H1 (cell line): ENCODE data around the gene DUSP3. TPM values are rescaled to one million over a fixed set of nuclear protein-coding genes. Genes with fewer than 3 reads are reported as not detected.

Experiments used
- CTCF ChIA-PET: fragments of 300-600 bp; sonication (Branson Sonifier 250); formaldehyde crosslinking; loops from one replicate; lab custom pipeline; 2021; ENCODE audit not compliant: partially characterized antibody; lab: Charles Lee
- POLR2A ChIA-PET: fragments of 300-600 bp; sonication (Branson Sonifier 250); formaldehyde crosslinking; loops from one replicate; lab custom pipeline; 2021; ENCODE audit warnings: inconsistent platforms; ENCODE audit not compliant: partially characterized antibody; lab: Charles Lee
- DNase-seq, 2 experiments: peaks; one replicate each; pipeline versions ENCODE4 v3.0.0 to v3.0.0-alpha.2; 2010 to 2022; ENCODE audit warnings: low spot score in 2 of 2, low read depth in 1 of 2, mixed read lengths in 1 of 2
- FAIRE-seq: peaks from 2 replicates; lab custom pipeline; 2011; peaks lifted over from hg19 to GRCh38; lab: Jason Lieb, UNC
- H2AFZ ChIP-seq: 2 replicates; pipeline ENCODE4 v1.8.1; 2012; ENCODE audit warnings: low read length, inconsistent platforms
- H2AK5ac ChIP-seq: 2 replicates; pipeline ENCODE4 v1.6.1; 2013; ENCODE audit warnings: low read depth, low read length
- H2BK120ac ChIP-seq: replicated peaks from 2 replicates; pipeline ENCODE3; 2013; ENCODE audit warnings: low read depth, low read length, inconsistent platforms
- H2BK12ac ChIP-seq: 2 replicates; pipeline ENCODE4 v1.6.1; 2013; ENCODE audit warnings: low read depth, low read length
- H2BK15ac ChIP-seq: 2 replicates; pipeline ENCODE4 v1.6.1; 2013; ENCODE audit warnings: low read length
- H2BK20ac ChIP-seq: 2 replicates; pipeline ENCODE4 v1.6.1; 2013; ENCODE audit warnings: low read length
- H2BK5ac ChIP-seq: 2 replicates; pipeline ENCODE4 v1.6.1; 2013; ENCODE audit warnings: low read depth, low read length
- H3K14ac ChIP-seq: 2 replicates; pipeline ENCODE4 v1.6.1; 2013; ENCODE audit warnings: inconsistent platforms; ENCODE audit not compliant: insufficient read length
- H3K18ac ChIP-seq: 2 replicates; pipeline ENCODE4 v1.6.1; 2013; ENCODE audit warnings: low read length; ENCODE audit errors: extremely low read depth
- H3K23ac ChIP-seq: 2 replicates; pipeline ENCODE4 v1.6.1; 2013; ENCODE audit warnings: inconsistent platforms; ENCODE audit not compliant: insufficient read length
- H3K23me2 ChIP-seq: 2 replicates; pipeline ENCODE4 v1.6.1; 2013; ENCODE audit warnings: low read depth, low read length
- H3K27ac ChIP-seq: 2 replicates; pipeline ENCODE4 v1.6.1; 2011; ENCODE audit warnings: low read depth, low read length, inconsistent platforms
- H3K27me3 ChIP-seq, 4 experiments: replicated peaks in 1 of 4; 1 replicate in 1 of 4; 2 replicates in 3 of 4; pipeline versions ENCODE4 v1.6.1 to v1.8.1; 2011 to 2013; ENCODE audit warnings: low read length in 3 of 4, mild to moderate bottlenecking in 3 of 4, inconsistent platforms in 2 of 4, mixed read lengths in 2 of 4, moderate library complexity in 1 of 4; ENCODE audit not compliant: control insufficient read depth in 3 of 4, insufficient read depth in 3 of 4; ENCODE audit errors: extremely low read depth in 1 of 4
- H3K36me3 ChIP-seq, 4 experiments: 2 replicates each; pipeline versions ENCODE4 v1.6.1 to v1.8.1; 2011 to 2013; ENCODE audit warnings: mild to moderate bottlenecking in 4 of 4, low read length in 3 of 4, moderate library complexity in 2 of 4, control low read depth in 1 of 4, inconsistent platforms in 1 of 4; ENCODE audit not compliant: insufficient read depth in 4 of 4, control insufficient read depth in 2 of 4
- H3K4ac ChIP-seq: replicated peaks from 2 replicates; pipeline ENCODE3; 2013; ENCODE audit warnings: low read length, low read depth, mixed read lengths, inconsistent platforms; ENCODE audit not compliant: insufficient read length
- H3K4me1 ChIP-seq, 4 experiments: replicated peaks in 1 of 4; 1 replicate in 1 of 4; 2 replicates in 3 of 4; pipeline versions ENCODE4 v1.6.1 to v1.8.1; 2011 to 2013; ENCODE audit warnings: low read length in 3 of 4, inconsistent platforms in 2 of 4, mixed read lengths in 1 of 4; ENCODE audit not compliant: insufficient read depth in 4 of 4, control insufficient read depth in 3 of 4
- H3K4me2 ChIP-seq, 2 experiments: 2 replicates each; pipeline versions ENCODE4 v1.6.1 to v1.8.1; 2011 to 2013; ENCODE audit warnings: low read depth in 2 of 2, low read length in 2 of 2, control low read depth in 1 of 2, inconsistent platforms in 1 of 2, mild to moderate bottlenecking in 1 of 2; ENCODE audit not compliant: insufficient read depth in 1 of 2
- H3K4me3 ChIP-seq, 4 experiments: fragments of 200-600, 300-600 bp in 1 of 4; sonication (generic), shearing (Covaris generic), sonication (Bioruptor Twin) in 1 of 4; 2 replicates each; pipeline versions ENCODE4 v1.5.1 to v1.8.1; 2011 to 2016; ENCODE audit warnings: low read length in 4 of 4, low read depth in 3 of 4, control low read depth in 2 of 4, inconsistent platforms in 2 of 4, mild to moderate bottlenecking in 2 of 4, mixed read lengths in 1 of 4, moderate library complexity in 1 of 4; ENCODE audit not compliant: insufficient read depth in 2 of 4; ENCODE audit errors: extremely low read depth in 1 of 4
- H3K56ac ChIP-seq: replicated peaks from 2 replicates; pipeline ENCODE3; 2013; ENCODE audit warnings: low read depth, mild to moderate bottlenecking, mixed read lengths, low read length, inconsistent platforms; ENCODE audit not compliant: insufficient read length
- H3K79me1 ChIP-seq: 2 replicates; pipeline ENCODE4 v1.6.1; 2013; ENCODE audit warnings: low read depth, low read length, control low read depth
- H3K79me2 ChIP-seq, 2 experiments: 2 replicates each; pipeline versions ENCODE4 v1.6.1 to v1.8.1; 2012 to 2013; ENCODE audit warnings: low read length in 2 of 2, mild to moderate bottlenecking in 2 of 2, inconsistent platforms in 1 of 2; ENCODE audit not compliant: insufficient read depth in 2 of 2, control insufficient read depth in 1 of 2
- H3K9ac ChIP-seq, 4 experiments: replicated peaks in 1 of 4; 1 replicate in 1 of 4; 2 replicates in 3 of 4; pipeline versions ENCODE4 v1.6.1 to v1.8.1; 2011 to 2013; ENCODE audit warnings: low read depth in 3 of 4, low read length in 3 of 4, control low read depth in 2 of 4, mild to moderate bottlenecking in 2 of 4, moderate library complexity in 2 of 4, inconsistent platforms in 1 of 4; ENCODE audit errors: extremely low read depth in 1 of 4
- H3K9me3 ChIP-seq, 2 experiments: 2 replicates each; pipeline versions ENCODE4 v1.6.1 to v1.8.1; 2012 to 2013; ENCODE audit warnings: mild to moderate bottlenecking in 2 of 2, moderate library complexity in 2 of 2, control low read depth in 1 of 2, inconsistent platforms in 1 of 2, low read depth in 1 of 2, low read length in 1 of 2, mixed read lengths in 1 of 2; ENCODE audit not compliant: insufficient read depth in 2 of 2
- H4K20me1 ChIP-seq, 2 experiments: replicated peaks in 1 of 2; 2 replicates each; pipeline versions ENCODE3 to v1.8.1; 2011 to 2013; ENCODE audit warnings: inconsistent platforms in 2 of 2, low read length in 2 of 2, mild to moderate bottlenecking in 1 of 2; ENCODE audit not compliant: insufficient read depth in 2 of 2, control insufficient read depth in 1 of 2
- H4K5ac ChIP-seq: 2 replicates; pipeline ENCODE4 v1.6.1; 2013; ENCODE audit warnings: low read length, low read depth, mixed read lengths, inconsistent platforms; ENCODE audit not compliant: insufficient read length
- H4K8ac ChIP-seq: 2 replicates; pipeline ENCODE4 v1.8.0; 2013; ENCODE audit warnings: mild to moderate bottlenecking, moderate library complexity, low read length, inconsistent platforms; ENCODE audit not compliant: insufficient read depth; ENCODE audit errors: extremely low read depth
- H4K91ac ChIP-seq: replicated peaks from 2 replicates; pipeline ENCODE3; 2013; ENCODE audit warnings: low read length, mixed read lengths, inconsistent platforms; ENCODE audit not compliant: insufficient read length
- CBX8 ChIP-seq: fragments of 300-800, 300-1000 bp; sonication (generic); IDR thresholded peaks from 2 replicates; pipeline ENCODE4 v1.7.1; 2016; ENCODE audit warnings: low read depth, low read length, borderline replicate concordance
- CHD2 ChIP-seq: IDR thresholded peaks from 2 replicates; pipeline ENCODE4 v1.6.1; 2012; ENCODE audit warnings: low read length, improper control_type of control experiment
- HDAC2 ChIP-seq, 2 experiments: fragments of 300-600 bp in 1 of 2; sonication (generic) in 1 of 2; IDR thresholded peaks; 2 replicates each; pipeline ENCODE4 v1.6.1; 2011 to 2012; ENCODE audit warnings: low read depth in 2 of 2, low read length in 2 of 2, mild to moderate bottlenecking in 2 of 2, moderate library complexity in 2 of 2, borderline replicate concordance in 1 of 2, inconsistent platforms in 1 of 2
- POLR2A ChIP-seq, 2 experiments: IDR thresholded peaks; 1 replicate in 1 of 2; 2 replicates in 1 of 2; pipeline ENCODE4 v1.6.1; 2011; ENCODE audit warnings: low read depth in 2 of 2, low read length in 2 of 2, mild to moderate bottlenecking in 2 of 2; ENCODE audit errors: control extremely low read depth in 1 of 2
- RFX5 ChIP-seq: IDR thresholded peaks from 2 replicates; pipeline ENCODE4 v1.6.1; 2011; ENCODE audit warnings: low read depth, low read length, improper control_type of control experiment, borderline replicate concordance
- SAP30 ChIP-seq: fragments of 300-600 bp; sonication (generic); IDR thresholded peaks from 2 replicates; pipeline ENCODE4 v1.7.1; 2012; ENCODE audit warnings: low read length, moderate library complexity, mild to moderate bottlenecking, inconsistent platforms; ENCODE audit not compliant: insufficient read depth, insufficient replicate concordance
- SP4 ChIP-seq: IDR thresholded peaks from 2 replicates; pipeline ENCODE4 v1.6.1; 2012; ENCODE audit warnings: low read length, inconsistent platforms
- TBP ChIP-seq: IDR thresholded peaks from 2 replicates; pipeline ENCODE4 v1.6.1; 2011; ENCODE audit warnings: low read depth, low read length, improper control_type of control experiment
- YY1 ChIP-seq: IDR thresholded peaks from 2 replicates; pipeline ENCODE4 v1.6.1; 2011; ENCODE audit warnings: low read depth, mild to moderate bottlenecking, low read length
- WGBS, 2 experiments: shearing (Covaris generic) in 1 of 2; methylation state at CpG; one replicate each; pipeline versions ENCODE4 v1.1.6 to v1.1.7; 2013 to 2015; ENCODE audit warnings: low lambda C conversion rate in 2 of 2, mixed read lengths in 2 of 2, inconsistent platforms in 1 of 2, low coverage in 1 of 2, missing lambda C conversion rate in 1 of 2; ENCODE audit not compliant: insufficient replicate concordance in 2 of 2, insufficient coverage in 1 of 2, insufficient read length in 1 of 2; ENCODE audit errors: extremely low coverage in 1 of 2, missing lambda C conversion rate in 1 of 2; 5-methylcytosine and 5-hydroxymethylcytosine counted together
- polyA plus RNA-seq, 7 experiments: library from polyadenylated mRNA; depleted of rRNA in 3 of 7; stranded (reverse) in 5 of 7; unstranded in 2 of 7; fragments of >200 nt in 5 of 7; fragments of 200-250 nt in 2 of 7; gene quantifications; 1 replicate in 5 of 7; 2 replicates in 1 of 7; 4 replicates in 1 of 7; pipeline versions ENCODE4 v1.2.1 to v1.2.3, GENCODE V29; 2011 to 2013; ENCODE audit warnings: missing spikeins in 2 of 7, mixed read lengths in 2 of 7
- total RNA-seq: library from RNA; stranded (reverse); fragmentation: NEBNext Ultra II Directional; extraction: Animal tissue kit (Norgen Biotek cat#: 25700); gene quantifications from 2 replicates; pipeline ENCODE4 v1.2.1, GENCODE V29; 2021
- TF ChIP-seq, protein P1 (sequence below): IDR thresholded peaks from 2 replicates; pipeline ENCODE4 v1.6.1; 2012; ENCODE audit warnings: inconsistent platforms

Gene DUSP3
- total and polyA plus RNA-seq, 2 of the 8 experiments (the other 6 are each of a cell fraction or from before 2014, with no cell fraction given): 15.1 to 21.2 TPM

DNA sequence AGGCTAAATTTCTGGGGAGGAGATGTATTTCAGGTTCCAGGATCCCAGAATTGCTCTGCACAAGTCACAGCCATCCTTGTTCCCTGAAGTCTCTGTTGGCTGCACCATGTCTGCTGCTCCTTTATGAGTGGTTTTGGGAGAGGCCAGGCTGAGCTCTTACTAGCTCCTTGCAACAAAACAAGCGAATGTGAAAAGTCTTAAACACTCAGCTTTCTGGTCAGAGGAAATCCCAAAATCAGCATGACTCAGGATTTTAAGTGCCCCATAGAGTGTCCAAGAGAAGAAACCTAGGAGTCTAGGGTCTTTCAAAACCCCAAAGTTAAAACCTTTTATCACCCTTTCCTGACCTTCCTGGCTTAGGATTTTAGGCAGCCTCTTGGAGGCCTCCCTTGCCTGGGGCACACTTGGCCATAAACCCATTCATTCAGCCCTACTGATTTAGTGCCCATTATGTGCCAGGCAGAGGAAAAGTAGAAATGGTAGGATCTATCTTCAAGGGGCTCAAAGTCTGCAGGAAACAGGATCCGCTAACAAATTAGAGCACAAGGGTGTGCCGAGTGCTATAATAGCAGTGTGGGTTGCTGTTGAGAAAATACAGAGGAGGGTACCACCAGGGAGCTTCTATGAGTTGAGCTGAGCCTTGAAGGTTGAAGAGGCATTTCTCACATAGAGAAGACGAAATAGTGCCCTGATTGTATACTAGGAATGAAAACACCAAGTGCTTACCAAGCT, 57.1 kb downstream of the DUSP3 start:
- FAIRE-seq (no peak), DNase-seq (no peak)
- peaks cover 0 to 3% (median 1%) of the 10 kb centered on the region in 4 experiments; a peak in 3 of 7 replicates for H3K4me1 ChIP-seq
- no peaks in the 10 kb centered on the region for H4K20me1 ChIP-seq
- no peaks in the 10 kb centered on the region for H3K79me1 ChIP-seq
- H3K79me2 ChIP-seq: no peaks in the 10 kb centered on the region
- H3K4ac ChIP-seq: peak overlapping the region; percentile 47
- ChIA-PET POLR2A (interaction anchor here (1.2 to 2.0 kb wide), 4 partner anchors 8 to 38 kb away, joined by 3 to 7 read pairs (median 6); no protein-coding TSS in a partner anchor), CTCF (interaction anchor here (0.8 to 4.3 kb wide), 7 partner anchors 11 to 37 kb away, joined by 3 to 32 read pairs (median 4); partner anchors contain the start of gene SOST)
- no peak overlapping the region for H2BK5ac ChIP-seq
- H3K9ac ChIP-seq: no peak overlapping the region
- no peak overlapping the region for H3K23ac ChIP-seq
- WGBS, 2 experiments: 75% methylated on average over 4 of the region's 4 CpGs; no CpG with 5 or more reads in 1 of the 2 experiments
- H3K18ac ChIP-seq: no peak overlapping the region
- H2BK12ac ChIP-seq: peak overlapping the region; percentile 41; the same call in 1 of the 2 replicates
- no peaks in the 10 kb centered on the region for H3K27me3 ChIP-seq
- H3K14ac ChIP-seq: no peak overlapping the region
- no peak overlapping the region for H2AFZ ChIP-seq
- peak overlapping the region in 1 of 2 experiments; percentile 60; a peak in 1 of 4 replicates for H3K4me2 ChIP-seq
- H3K27ac ChIP-seq: no peak overlapping the region
- H2BK120ac ChIP-seq: no peak overlapping the region
- no peak overlapping the region for H2BK20ac ChIP-seq
- H4K5ac ChIP-seq: no peak overlapping the region
- no peak overlapping the region for H3K56ac ChIP-seq
- peak overlapping the region in 2 of 4 experiments; percentile 38 to 68; a peak in 3 of 8 replicates for H3K4me3 ChIP-seq
- H3K23me2 ChIP-seq: peaks cover 5% of the 10 kb centered on the region; the same call in 1 of the 2 replicates
- H3K36me3 ChIP-seq: no peaks in the 10 kb centered on the region
- H2BK15ac ChIP-seq: no peak overlapping the region
- no peak overlapping the region for H4K91ac ChIP-seq
- H4K8ac ChIP-seq: no peak overlapping the region
- no peaks in the 10 kb centered on the region for H3K9me3 ChIP-seq
- H2AK5ac ChIP-seq: no peak overlapping the region
- no peak for TF ChIP-seq SAP30
- no peak for TF ChIP-seq TBP
- TF ChIP-seq CBX8: no peak
- no peak for TF ChIP-seq POLR2A (IDR thresholded peaks at IDR 0.05; ENCODE audit: control extremely low read depth in 1 of 2, low read depth in 2 of 2, low read length in 2 of 2)
- TF ChIP-seq SP4: no peak
- TF ChIP-seq YY1: no peak
- TF ChIP-seq RFX5: no peak
- TF ChIP-seq, protein P1, sequence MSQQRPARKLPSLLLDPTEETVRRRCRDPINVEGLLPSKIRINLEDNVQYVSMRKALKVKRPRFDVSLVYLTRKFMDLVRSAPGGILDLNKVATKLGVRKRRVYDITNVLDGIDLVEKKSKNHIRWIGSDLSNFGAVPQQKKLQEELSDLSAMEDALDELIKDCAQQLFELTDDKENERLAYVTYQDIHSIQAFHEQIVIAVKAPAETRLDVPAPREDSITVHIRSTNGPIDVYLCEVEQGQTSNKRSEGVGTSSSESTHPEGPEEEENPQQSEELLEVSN: no peak
- TF ChIP-seq CHD2: no peak
- TF ChIP-seq HDAC2 (IDR thresholded peaks at IDR 0.05; ENCODE audit: borderline replicate concordance in 1 of 2, low read depth in 2 of 2, low read length in 2 of 2): no peak
